ENCODE measurements around the gene ZP4. TPM values are rescaled to one million over a fixed set of nuclear protein-coding genes. Genes with fewer than 3 reads are reported as not detected.

ZP4 gene
- total RNA-seq, 4 donors from 2014 or later = not detected

GRCh38 chr1:237879195-237879594 is 11.5 kb downstream of the ZP4 start:
- no peak for TF ChIP-seq CTCF (IDR thresholded peaks at IDR 0.05; ENCODE audit: low read depth)

- no peak for TF ChIP-seq CTCF (IDR thresholded peaks at IDR 0.05; ENCODE audit: low read depth)
Observed at GRCh38 chr1:237878406-237878805, 12.3 kb downstream of the ZP4 start.

- TF ChIP-seq CTCF (IDR thresholded peaks at IDR 0.05; ENCODE audit: low read depth) = no peak
Observed at GRCh38 chr1:237877631-237878030, 13.1 kb downstream of the ZP4 start.

- no peak for TF ChIP-seq CTCF (IDR thresholded peaks at IDR 0.05; ENCODE audit: low read depth)
Observed at GRCh38 chr1:237875291-237875690, 15.4 kb downstream of the ZP4 start.

GRCh38 chr1:237873487-237874211 is 17.1 kb downstream of the ZP4 start:
- TF ChIP-seq CTCF (IDR thresholded peaks at IDR 0.05; ENCODE audit: low read depth) = no peak

- TF ChIP-seq CTCF (IDR thresholded peaks at IDR 0.05; ENCODE audit: low read depth) = no peak
Observed at GRCh38 chr1:237868817-237869600, 21.7 kb downstream of the ZP4 start.

- TF ChIP-seq CTCF (IDR thresholded peaks at IDR 0.05; ENCODE audit: low read depth) = no peak
Observed at GRCh38 chr1:237867380-237867888, 23.3 kb downstream of the ZP4 start.

Measured in subcutaneous adipose tissue (tissue), 4 donors.